ENCODE measurements around the gene P2RY6. TPM values are rescaled to one million over a fixed set of nuclear protein-coding genes. Genes with fewer than 3 reads are reported as not detected.

Gene P2RY6
- total and polyA plus RNA-seq, 7 donors, result 1.2 to 5.5 (median 2.5) TPM; not detected in 1

GRCh38 chr11:73266646-73267020, 5.5 kb upstream of the P2RY6 start:
- intact Hi-C loops (cut with DNase I), result no loop called here
- Histone ChIP-seq H3K36me3 (no peaks in the 10 kb centered on the region), H3K27ac (no peak overlapping the region), H3K27me3 (peaks cover 11 to 27% (median 22%) of the 10 kb centered on the region in 3 donors), H3K9me3 (no peaks in the 10 kb centered on the region), H3K4me3 (no peak overlapping the region), H3K4me1 (peaks cover 0 to 7% (median 6%) of the 10 kb centered on the region in 4 donors)
- peak; percentile 48 for DNase-seq
- WGBS, 2 donors, result 85 to 86% methylated on average over 4 of the region's 4 CpGs
- no peak for TF ChIP-seq POLR2A (IDR thresholded peaks at IDR 0.05)

GRCh38 chr11:73267122-73267846, 4.9 kb upstream of the P2RY6 start:
- Histone ChIP-seq H3K9me3 (no peaks in the 10 kb centered on the region), H3K4me1 (peaks cover 0 to 7% (median 6%) of the 10 kb centered on the region in 4 donors), H3K36me3 (no peaks in the 10 kb centered on the region), H3K4me3 (no peak overlapping the region), H3K27ac (no peak overlapping the region), H3K27me3 (peaks cover 11 to 27% (median 22%) of the 10 kb centered on the region in 3 donors)
- TF ChIP-seq POLR2AphosphoS5 (IDR thresholded peaks at IDR 0.05) (no peak), CTCF (IDR thresholded peaks at IDR 0.05) (no peak), EP300 (IDR thresholded peaks at IDR 0.05) (no peak), POLR2A (IDR thresholded peaks at IDR 0.05) (no peak)
- DNase-seq, result no peak
- 81 to 84% methylated on average over 3 of the region's 3 CpGs for WGBS, 2 donors
- intact Hi-C loops (cut with DNase I), result no loop called here

- Histone ChIP-seq H3K36me3 (no peaks in the 10 kb centered on the region), H3K4me1 (peaks cover 0 to 7% (median 6%) of the 10 kb centered on the region in 4 donors), H3K27me3 (peaks cover 11 to 27% (median 22%) of the 10 kb centered on the region in 3 donors), H3K4me3 (no peak overlapping the region), H3K9me3 (no peaks in the 10 kb centered on the region), H3K27ac (no peak overlapping the region)
- WGBS, 2 donors, result 88 to 90% methylated on average over 8 of the region's 8 CpGs
- intact Hi-C loops (cut with DNase I), result no loop called here
- peak; percentile 45 for DNase-seq
- TF ChIP-seq EP300 (IDR thresholded peaks at IDR 0.05), result no peak
- no peak for TF ChIP-seq CTCF (IDR thresholded peaks at IDR 0.05)
These were observed 4.1 kb upstream of the P2RY6 start for GRCh38 chr11:73267906-73268540.

GRCh38 chr11:73268671-73269271, 3.4 kb upstream of the P2RY6 start:
- no peaks in the 10 kb centered on the region for H3K9me3 ChIP-seq
- 90 to 92% methylated on average over 8 of the region's 8 CpGs for WGBS, 2 donors
- H3K4me1 ChIP-seq, result peaks cover 0 to 7% (median 6%) of the 10 kb centered on the region in 4 donors
- peaks cover 11 to 24% (median 17%) of the 10 kb centered on the region in 3 donors for H3K27me3 ChIP-seq
- TF ChIP-seq POLR2A (IDR thresholded peaks at IDR 0.05) (no peak), EP300 (IDR thresholded peaks at IDR 0.05) (no peak), POLR2AphosphoS5 (IDR thresholded peaks at IDR 0.05) (no peak), CTCF (IDR thresholded peaks at IDR 0.05) (no peak)
- no peaks in the 10 kb centered on the region for H3K36me3 ChIP-seq
- H3K27ac ChIP-seq, result no peak overlapping the region
- peak; percentile 54 for DNase-seq
- intact Hi-C loops (cut with DNase I), result no loop called here
- H3K4me3 ChIP-seq, result no peak overlapping the region

- H3K4me1 ChIP-seq, result peaks cover 0 to 2% (median 1%) of the 10 kb centered on the region in 4 donors
- DNase-seq, result peak; percentile 41
- H3K9me3 ChIP-seq, result no peaks in the 10 kb centered on the region
- H3K36me3 ChIP-seq, result no peaks in the 10 kb centered on the region
- H3K4me3 ChIP-seq, result no peak overlapping the region
- TF ChIP-seq POLR2AphosphoS5 (IDR thresholded peaks at IDR 0.05) (no peak), CTCF (IDR thresholded peaks at IDR 0.05) (no peak), EP300 (IDR thresholded peaks at IDR 0.05) (no peak), POLR2A (IDR thresholded peaks at IDR 0.05) (no peak)
- peaks cover 5 to 16% (median 9%) of the 10 kb centered on the region in 3 donors for H3K27me3 ChIP-seq
- H3K27ac ChIP-seq, result no peak overlapping the region
- WGBS, 2 donors, result 62 to 82% methylated on average over 7 of the region's 7 CpGs
- intact Hi-C loops (cut with DNase I), result no loop called here
These were observed 2.6 kb upstream of the P2RY6 start for GRCh38 chr11:73269459-73270015.
